B cell (primary cell): ENCODE measurements around the gene SLC2A5. TPM values are rescaled to one million over a fixed set of nuclear protein-coding genes. Genes with fewer than 3 reads are reported as not detected.

Experiments used
- ATAC-seq: fragments of 200-7000 bp; cut with Tn5 transposase; one replicate; pipeline ENCODE4 v1.10.0; 2021; ENCODE audit warnings: low read depth, mild to moderate bottlenecking, moderate number of reproducible peaks, moderate library complexity
- CTCF ChIA-PET: fragments of 350-600 bp; sonication (Branson Sonifier 250); formaldehyde crosslinking; loops from one replicate; lab custom pipeline; 2021; ENCODE audit warnings: antibody characterized with exemption, inconsistent platforms; lab: Charles Lee
- POLR2A ChIA-PET: fragments of 350-600 bp; sonication (Branson Sonifier 250); formaldehyde crosslinking; loops from one replicate; lab custom pipeline; 2021; ENCODE audit warnings: antibody characterized with exemption; lab: Charles Lee
- DNase-seq: peaks from one replicate; pipeline ENCODE4 v3.0.0; 2013
- H2AFZ ChIP-seq: 2 replicates; pipeline ENCODE4 v1.6.1; 2012; ENCODE audit warnings: mild to moderate bottlenecking, low read depth, low read length; ENCODE audit not compliant: insufficient read depth, poor library complexity, severe bottlenecking
- H3K27ac ChIP-seq, 2 donors: 1 replicate in 1 of 2; 2 replicates in 1 of 2; pipeline ENCODE4 v1.5.1; 2012 to 2013; ENCODE audit warnings: low read length in 2 of 2, mild to moderate bottlenecking in 2 of 2, moderate library complexity in 1 of 2
- H3K27me3 ChIP-seq, 4 experiments: fragments of 200-600 bp in 1 of 4; sonication (generic) in 1 of 4; replicated peaks in 1 of 4; 1 replicate in 2 of 4; 2 replicates in 2 of 4; pipeline versions ENCODE4 v1.6.1 to v1.7.0; 2013 to 2016; ENCODE audit warnings: low read length in 3 of 4, mild to moderate bottlenecking in 2 of 4, mixed read lengths in 1 of 4, moderate library complexity in 1 of 4; ENCODE audit not compliant: insufficient read depth in 4 of 4, control insufficient read depth in 3 of 4; ENCODE audit errors: control extremely low read depth in 1 of 4
- H3K36me3 ChIP-seq, 2 experiments: replicated peaks in 1 of 2; 1 replicate in 1 of 2; 2 replicates in 1 of 2; pipeline versions ENCODE4 v1.6.1 to v1.7.1; 2013; ENCODE audit warnings: low read length in 1 of 2; ENCODE audit not compliant: insufficient read depth in 2 of 2, control insufficient read depth in 1 of 2; ENCODE audit errors: control extremely low read depth in 1 of 2, extremely low read depth in 1 of 2
- H3K4me1 ChIP-seq, 2 donors: fragments of 200-600 bp in 1 of 2; sonication (generic) in 1 of 2; 1 replicate in 1 of 2; 2 replicates in 1 of 2; pipeline versions ENCODE4 v1.5.1 to v1.6.1; 2013 to 2017; ENCODE audit warnings: low read length in 2 of 2; ENCODE audit not compliant: control insufficient read depth in 2 of 2, insufficient read depth in 2 of 2
- H3K4me2 ChIP-seq: replicated peaks from 2 replicates; pipeline ENCODE3; 2012; ENCODE audit warnings: mild to moderate bottlenecking, low read depth, low read length; ENCODE audit not compliant: poor library complexity, severe bottlenecking
- H3K4me3 ChIP-seq, 5 experiments: fragments of 200-600 bp in 1 of 5; sonication (generic) in 1 of 5; 1 replicate in 3 of 5; 2 replicates in 2 of 5; pipeline versions ENCODE4 v1.5.1 to v1.7.0; 2011 to 2016; ENCODE audit warnings: low read length in 4 of 5, mild to moderate bottlenecking in 4 of 5, low read depth in 2 of 5, control low read depth in 1 of 5, moderate library complexity in 1 of 5; ENCODE audit not compliant: insufficient read depth in 1 of 5; ENCODE audit errors: control extremely low read depth in 1 of 5, extremely low read depth in 1 of 5
- H3K79me2 ChIP-seq: fragments of 200-600 bp; sonication (generic); one replicate; pipeline ENCODE4 v1.6.0; 2016; ENCODE audit warnings: low read length; ENCODE audit not compliant: control insufficient read depth, insufficient read depth
- H3K9ac ChIP-seq: fragments of 200-600 bp; sonication (generic); 2 replicates; pipeline ENCODE4 v1.6.1; 2017; ENCODE audit warnings: mild to moderate bottlenecking, low read length, moderate library complexity
- H3K9me3 ChIP-seq, 3 donors: one replicate each; pipeline versions ENCODE4 v1.6.1 to v1.7.1; 2013; ENCODE audit warnings: low read length in 2 of 3; ENCODE audit not compliant: control insufficient read depth in 2 of 3, insufficient read depth in 1 of 3; ENCODE audit errors: control extremely low read depth in 1 of 3
- H4K20me1 ChIP-seq: 2 replicates; pipeline ENCODE4 v1.6.0; 2012; ENCODE audit warnings: mild to moderate bottlenecking, low read length; ENCODE audit not compliant: insufficient read depth, control insufficient read depth, poor library complexity, severe bottlenecking
- H3K27ac Mint-ChIP-seq: one replicate; pipeline ENCODE4 v1.8.0; 2021; ENCODE audit warnings: mixed read lengths
- H3K27me3 Mint-ChIP-seq: one replicate; pipeline ENCODE4 v1.8.0; 2021; ENCODE audit warnings: mixed read lengths
- H3K4me1 Mint-ChIP-seq: one replicate; pipeline ENCODE4 v1.8.0; 2021; ENCODE audit warnings: mixed read lengths
- H3K4me3 Mint-ChIP-seq: one replicate; pipeline ENCODE4 v1.8.0; 2021; ENCODE audit warnings: mixed read lengths
- H3K9me3 Mint-ChIP-seq: one replicate; pipeline ENCODE4 v1.8.0; 2022; ENCODE audit warnings: mixed read lengths; ENCODE audit not compliant: insufficient read depth
- EZH2 ChIP-seq: IDR thresholded peaks from 2 replicates; pipeline ENCODE4 v1.6.1; 2012; ENCODE audit warnings: borderline replicate concordance, low read depth, mild to moderate bottlenecking, moderate library complexity, low read length; ENCODE audit not compliant: insufficient read depth, poor library complexity, severe bottlenecking
- WGBS: methylation state at CpG from one replicate; pipeline ENCODE4 v1.1.5; 2013; ENCODE audit warnings: missing lambda C conversion rate; ENCODE audit not compliant: insufficient coverage; 5-methylcytosine and 5-hydroxymethylcytosine counted together
- intact Hi-C: fragments of 100-400 bp; cut with micrococcal nuclease; formaldehyde crosslinking; loops from one replicate; pipeline ENCODE4 v1.10.0; 2022
- polyA plus RNA-seq: library from polyadenylated mRNA; depleted of rRNA; stranded (reverse); fragments of >200 nt; gene quantifications from 2 replicates; pipeline ENCODE4 v1.2.3, GENCODE V29; 2012
- total RNA-seq, 2 donors: library from RNA; stranded (reverse); fragments of 120-200 nt in 1 of 2; gene quantifications; 1 replicate in 1 of 2; 2 replicates in 1 of 2; pipeline versions ENCODE4 v1.2.3 to v1.2.4, GENCODE V29; 2013 to 2022
- TF ChIP-seq, protein P1 (sequence below): fragments of 200-600 bp; IDR thresholded peaks from one replicate; pipeline ENCODE4 v1.8.0; 2022; ENCODE audit warnings: antibody characterized with exemption, mild to moderate bottlenecking

SLC2A5 gene
- total and polyA plus RNA-seq, 2 donors (not counting 1 experiment from before 2014, with no cell fraction given): 16.7 to 29.5 TPM

- Histone ChIP-seq H3K27ac (no peak overlapping the region), H3K4me1 (peaks cover 20 to 41% of the 10 kb centered on the region in 2 donors), H3K36me3 (no peaks in the 10 kb centered on the region), H4K20me1 (no peaks in the 10 kb centered on the region), H3K27me3 (peaks cover 0 to 6% (median under 1%) of the 10 kb centered on the region in 4 experiments), H3K4me2 (peak overlapping the region; percentile 21), H3K9me3 (peaks cover 0 to 3% (median 0%) of the 10 kb centered on the region in 3 donors), H3K79me2 (no peaks in the 10 kb centered on the region), H3K4me3 (no peak overlapping the region), H2AFZ (no peak overlapping the region), H3K9ac (no peak overlapping the region)
- Mint-ChIP-seq H3K27ac (no peak overlapping the region), H3K9me3 (no peaks in the 10 kb centered on the region), H3K27me3 (peaks cover 11% of the 10 kb centered on the region), H3K4me3 (peak overlapping the region; percentile 50), H3K4me1 (peaks cover 44% of the 10 kb centered on the region)
- CTCF ChIA-PET: interaction anchor here (0.6 to 6.9 kb wide), 8 partner anchors 27 to 187 kb away, joined by 3 to 95 read pairs (median 4); no protein-coding TSS in a partner anchor
- WGBS: 53% methylated on average over 13 of the region's 21 CpGs
- ATAC-seq (peak; percentile 26), DNase-seq (peak; percentile 57)
- intact Hi-C loops: loop anchor here (1.0 to 10.0 kb wide), 3 partner anchors 68 to 185 kb away; no protein-coding TSS in a partner anchor
- no peak for TF ChIP-seq EZH2
- TF ChIP-seq, protein P1, sequence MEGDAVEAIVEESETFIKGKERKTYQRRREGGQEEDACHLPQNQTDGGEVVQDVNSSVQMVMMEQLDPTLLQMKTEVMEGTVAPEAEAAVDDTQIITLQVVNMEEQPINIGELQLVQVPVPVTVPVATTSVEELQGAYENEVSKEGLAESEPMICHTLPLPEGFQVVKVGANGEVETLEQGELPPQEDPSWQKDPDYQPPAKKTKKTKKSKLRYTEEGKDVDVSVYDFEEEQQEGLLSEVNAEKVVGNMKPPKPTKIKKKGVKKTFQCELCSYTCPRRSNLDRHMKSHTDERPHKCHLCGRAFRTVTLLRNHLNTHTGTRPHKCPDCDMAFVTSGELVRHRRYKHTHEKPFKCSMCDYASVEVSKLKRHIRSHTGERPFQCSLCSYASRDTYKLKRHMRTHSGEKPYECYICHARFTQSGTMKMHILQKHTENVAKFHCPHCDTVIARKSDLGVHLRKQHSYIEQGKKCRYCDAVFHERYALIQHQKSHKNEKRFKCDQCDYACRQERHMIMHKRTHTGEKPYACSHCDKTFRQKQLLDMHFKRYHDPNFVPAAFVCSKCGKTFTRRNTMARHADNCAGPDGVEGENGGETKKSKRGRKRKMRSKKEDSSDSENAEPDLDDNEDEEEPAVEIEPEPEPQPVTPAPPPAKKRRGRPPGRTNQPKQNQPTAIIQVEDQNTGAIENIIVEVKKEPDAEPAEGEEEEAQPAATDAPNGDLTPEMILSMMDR: peak; percentile 74
- POLR2A ChIA-PET: interaction anchor here (0.6 kb wide), 1 partner anchor 176 kb away, joined by 3 read pairs; no protein-coding TSS in a partner anchor
Measured at GRCh38 chr1:9009438-9010370, 59.7 kb downstream of the SLC2A5 start.
